ENCODE data around the gene INMT. TPM values are rescaled to one million over a fixed set of nuclear protein-coding genes. Genes with fewer than 3 reads are reported as not detected.

Gene INMT
- total RNA-seq, 1 donor from 2014 or later: 0.26 TPM

GRCh38 chr7:30744075-30744417, 7.9 kb upstream of the INMT start:
- FAIRE-seq (no peak), DNase-seq (ENCODE audit: low read depth) (no peak)
- Histone ChIP-seq H3K4me3 (ENCODE audit: low read depth, low read length) (no peak overlapping the region), H3K36me3 (ENCODE audit: control insufficient read depth, insufficient read depth, low read length) (no peaks in the 10 kb centered on the region), H3K27me3 (ENCODE audit: control insufficient read depth, insufficient read depth, low read length) (no peaks in the 10 kb centered on the region)
- no peak for TF ChIP-seq CTCF (IDR thresholded peaks at IDR 0.05; ENCODE audit: insufficient read depth, low read length, severe bottlenecking)

GRCh38 chr7:30745261-30745941, 6.5 kb upstream of the INMT start:
- H3K36me3 ChIP-seq (ENCODE audit: control insufficient read depth, insufficient read depth, low read length): no peaks in the 10 kb centered on the region
- H3K4me3 ChIP-seq (ENCODE audit: low read depth, low read length): no peak overlapping the region
- no peaks in the 10 kb centered on the region for H3K27me3 ChIP-seq (ENCODE audit: control insufficient read depth, insufficient read depth, low read length)
- FAIRE-seq (no peak), DNase-seq (ENCODE audit: low read depth) (no peak)
- no peak for TF ChIP-seq CTCF (IDR thresholded peaks at IDR 0.05; ENCODE audit: insufficient read depth, low read length, severe bottlenecking)

GRCh38 chr7:30750010-30750409, 1.9 kb upstream of the INMT start:
- Histone ChIP-seq H3K4me3 (ENCODE audit: low read depth, low read length) (no peak overlapping the region), H3K36me3 (ENCODE audit: control insufficient read depth, insufficient read depth, low read length) (no peaks in the 10 kb centered on the region), H3K27me3 (ENCODE audit: control insufficient read depth, insufficient read depth, low read length) (peaks cover 2% of the 10 kb centered on the region)
- no peak for FAIRE-seq
- no peak for DNase-seq (ENCODE audit: low read depth)
- no peak for TF ChIP-seq CTCF (IDR thresholded peaks at IDR 0.05; ENCODE audit: insufficient read depth, low read length, severe bottlenecking)

DNA sequence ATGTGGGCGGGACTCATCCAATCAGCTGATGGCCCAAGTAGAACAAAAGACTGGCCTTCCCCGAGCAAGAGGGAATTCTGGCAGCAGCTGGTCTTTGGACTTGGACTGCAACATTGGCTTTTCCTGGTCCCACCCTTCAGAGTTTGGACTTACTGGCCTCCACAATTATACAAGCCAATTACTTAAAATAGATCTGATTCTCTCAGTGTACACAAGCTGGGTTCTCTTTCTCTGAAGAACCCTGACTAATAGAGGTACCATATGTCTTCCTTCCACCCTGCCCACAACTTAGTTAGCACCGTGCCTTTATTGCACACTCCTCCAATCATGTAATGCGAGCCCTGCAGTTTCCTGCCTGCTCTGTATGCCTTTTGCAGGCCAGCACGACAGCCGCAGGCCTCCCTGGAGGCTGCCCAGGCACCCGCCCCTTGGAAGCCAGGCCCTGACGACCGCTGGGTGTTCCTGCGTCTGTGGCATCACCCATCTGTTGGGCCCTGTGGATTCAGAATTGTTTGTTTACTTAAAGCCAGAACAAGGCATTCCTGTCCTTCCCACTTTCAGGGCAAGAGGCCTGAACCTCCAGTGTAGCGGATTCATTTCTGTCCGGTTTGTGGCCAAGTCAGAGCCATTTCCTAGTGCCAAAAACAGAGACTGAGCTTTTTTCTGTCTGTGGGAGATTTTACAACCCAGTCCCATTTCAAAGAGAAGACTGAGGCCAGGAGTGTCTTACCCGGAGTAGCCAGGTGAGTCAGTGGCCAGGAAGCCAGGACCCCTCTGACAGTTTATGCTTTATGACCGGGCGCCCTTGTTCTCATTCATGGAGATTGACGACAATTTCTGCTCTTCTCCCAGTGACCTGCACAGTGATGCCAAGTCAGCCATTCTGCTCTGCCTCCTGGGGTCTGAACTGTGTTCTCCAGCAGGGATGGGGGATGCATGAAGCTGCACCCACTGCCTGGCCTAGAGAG, 968 bp upstream of the INMT start:
- no peak overlapping the region for H3K4me3 ChIP-seq (ENCODE audit: low read depth, low read length)
- FAIRE-seq: no peak
- peaks cover 2% of the 10 kb centered on the region for H3K27me3 ChIP-seq (ENCODE audit: control insufficient read depth, insufficient read depth, low read length)
- no peaks in the 10 kb centered on the region for H3K36me3 ChIP-seq (ENCODE audit: control insufficient read depth, insufficient read depth, low read length)
- no peak for DNase-seq (ENCODE audit: low read depth)
- TF ChIP-seq CTCF (IDR thresholded peaks at IDR 0.05; ENCODE audit: insufficient read depth, low read length, severe bottlenecking): no peak

- Histone ChIP-seq H3K36me3 (ENCODE audit: control insufficient read depth, insufficient read depth, low read length) (no peaks in the 10 kb centered on the region), H3K27me3 (ENCODE audit: control insufficient read depth, insufficient read depth, low read length) (peaks cover 2% of the 10 kb centered on the region), H3K4me3 (ENCODE audit: low read depth, low read length) (no peak overlapping the region)
- DNase-seq (ENCODE audit: low read depth) (no peak), FAIRE-seq (peak; percentile 55)
- no peak for TF ChIP-seq CTCF (IDR thresholded peaks at IDR 0.05; ENCODE audit: insufficient read depth, low read length, severe bottlenecking)
Measured at GRCh38 chr7:30752484-30752883, 549 bp downstream of the INMT start.

Data from bronchial epithelial cell (primary cell).